Measurements from ENCODE around the gene FXYD1. TPM values are rescaled to one million over a fixed set of nuclear protein-coding genes. Genes with fewer than 3 reads are reported as not detected.

FXYD1 gene
- total RNA-seq, 1 donor from 2014 or later, result 67.6 TPM

GRCh38 chr19:35119578-35120155, 19.0 kb upstream of the FXYD1 start:
- H3K9me3 ChIP-seq, result no peaks in the 10 kb centered on the region
- intact Hi-C loops (cut with DNase I), result no loop called here
- no peak for TF ChIP-seq CTCF (IDR thresholded peaks at IDR 0.05)
- DNase-seq, result no peak
- H3K36me3 ChIP-seq, result peaks cover 3% of the 10 kb centered on the region
- H3K27me3 ChIP-seq, result no peaks in the 10 kb centered on the region
- ATAC-seq, result no peak
- H3K4me3 ChIP-seq, result peak overlapping the region; percentile 30
- peaks cover 32% of the 10 kb centered on the region for H3K4me1 ChIP-seq
- peak overlapping the region; percentile 74 for H3K27ac ChIP-seq

- no peak overlapping the region for H3K4me3 ChIP-seq
- TF ChIP-seq CTCF (IDR thresholded peaks at IDR 0.05), result no peak
- DNase-seq (no peak), ATAC-seq (no peak)
- no peak overlapping the region for H3K27ac ChIP-seq
- intact Hi-C loops (cut with DNase I), result no loop called here
- H3K9me3 ChIP-seq, result no peaks in the 10 kb centered on the region
- no peaks in the 10 kb centered on the region for H3K27me3 ChIP-seq
- H3K36me3 ChIP-seq, result peaks cover 3% of the 10 kb centered on the region
- H3K4me1 ChIP-seq, result peaks cover 32% of the 10 kb centered on the region
These were observed 18.1 kb upstream of the FXYD1 start for GRCh38 chr19:35120492-35120891.

GRCh38 chr19:35120898-35121297, 17.7 kb upstream of the FXYD1 start:
- Histone ChIP-seq H3K27ac (no peak overlapping the region), H3K36me3 (peaks cover 3% of the 10 kb centered on the region), H3K4me1 (peaks cover 32% of the 10 kb centered on the region), H3K4me3 (no peak overlapping the region), H3K27me3 (no peaks in the 10 kb centered on the region), H3K9me3 (no peaks in the 10 kb centered on the region)
- no peak for TF ChIP-seq CTCF (IDR thresholded peaks at IDR 0.05)
- no peak for DNase-seq
- intact Hi-C loops (cut with DNase I), result no loop called here
- no peak for ATAC-seq

- no peak for DNase-seq
- H3K4me3 ChIP-seq, result no peak overlapping the region
- TF ChIP-seq CTCF (IDR thresholded peaks at IDR 0.05), result no peak
These were observed 15.7 kb upstream of the FXYD1 start for GRCh38 chr19:35122687-35123551.

GRCh38 chr19:35123573-35123972, 15.1 kb upstream of the FXYD1 start:
- ATAC-seq (peak; percentile 22), DNase-seq (no peak)
- no peak for TF ChIP-seq CTCF (IDR thresholded peaks at IDR 0.05)
- Histone ChIP-seq H3K27ac (peak overlapping the region; percentile 85), H3K4me1 (peaks cover 32% of the 10 kb centered on the region), H3K27me3 (no peaks in the 10 kb centered on the region), H3K4me3 (peak overlapping the region; percentile 62), H3K36me3 (peaks cover 3% of the 10 kb centered on the region), H3K9me3 (no peaks in the 10 kb centered on the region)
- intact Hi-C loops (cut with DNase I), result no loop called here

More at GRCh38 chr19:35122687-35123551, 15.7 kb upstream of the FXYD1 start:
- Histone ChIP-seq H3K27ac (no peak overlapping the region), H3K27me3 (no peaks in the 10 kb centered on the region), H3K9me3 (no peaks in the 10 kb centered on the region), H3K4me1 (peaks cover 32% of the 10 kb centered on the region), H3K36me3 (peaks cover 3% of the 10 kb centered on the region)
- ATAC-seq, result no peak
- intact Hi-C loops (cut with DNase I), result no loop called here

All from upper lobe of right lung (tissue), 1 donor.